Activated CD4-positive, alpha-beta T cell treated with anti-CD3 and anti-CD28 coated beads, Interleukin-2, amount 50 U/mL, for 48 hours (primary cell): Measurements from ENCODE around the gene GAB3.
A peak's percentile ranks its signal among the peaks of the same experiment; 100 is the strongest.

ENCODE experiments used
- DNase-seq, 2 experiments: peaks; one replicate each; pipeline ENCODE4 v3.0.0-alpha.2; 2020

GAB3 gene

DNA sequence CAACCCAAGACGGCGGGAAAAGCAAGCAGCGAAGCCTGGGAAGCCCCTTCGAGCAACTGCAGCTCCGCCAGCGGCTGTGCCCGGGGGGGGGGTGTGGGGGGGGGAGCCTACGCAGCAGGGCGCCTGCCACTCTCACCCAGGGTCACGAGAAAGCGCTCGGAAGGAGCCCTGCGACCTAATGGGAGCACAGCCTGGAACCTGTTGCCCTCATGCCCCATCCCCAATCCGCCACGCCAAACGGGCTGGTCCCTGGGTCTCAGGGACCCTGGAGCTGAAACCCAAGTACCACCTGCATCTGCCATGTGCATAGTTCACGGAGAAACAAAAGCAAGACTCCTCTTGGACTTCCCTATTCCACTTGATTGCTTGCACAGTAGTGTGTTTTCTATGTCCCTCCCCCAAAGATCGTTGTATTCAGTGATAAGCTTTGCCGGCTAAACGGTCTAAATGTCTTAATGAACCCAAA is 359 bp upstream of the GAB3 start:
- peak in 1 of 2 experiments; percentile 16 for DNase-seq

DNA sequence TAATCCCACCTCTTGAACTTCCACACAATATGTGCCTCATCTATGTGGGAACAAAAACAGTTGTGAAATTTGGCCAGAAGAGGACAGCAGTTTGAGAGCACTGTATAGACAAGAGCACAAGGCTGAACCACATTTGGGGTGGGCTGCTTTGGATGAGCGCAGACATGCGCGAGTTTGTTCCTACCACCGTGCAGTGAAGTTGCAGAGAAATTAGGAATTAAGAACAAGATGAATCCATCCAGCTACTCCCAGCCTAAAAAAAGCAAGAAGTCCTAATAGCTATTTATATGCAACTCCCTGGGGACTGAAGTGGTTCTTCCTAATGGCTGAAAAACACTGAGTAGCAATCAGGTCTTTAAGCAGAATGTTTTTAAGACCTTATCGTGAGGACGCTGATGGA is 1.0 kb downstream of the GAB3 start:
- no peak for DNase-seq

DNA sequence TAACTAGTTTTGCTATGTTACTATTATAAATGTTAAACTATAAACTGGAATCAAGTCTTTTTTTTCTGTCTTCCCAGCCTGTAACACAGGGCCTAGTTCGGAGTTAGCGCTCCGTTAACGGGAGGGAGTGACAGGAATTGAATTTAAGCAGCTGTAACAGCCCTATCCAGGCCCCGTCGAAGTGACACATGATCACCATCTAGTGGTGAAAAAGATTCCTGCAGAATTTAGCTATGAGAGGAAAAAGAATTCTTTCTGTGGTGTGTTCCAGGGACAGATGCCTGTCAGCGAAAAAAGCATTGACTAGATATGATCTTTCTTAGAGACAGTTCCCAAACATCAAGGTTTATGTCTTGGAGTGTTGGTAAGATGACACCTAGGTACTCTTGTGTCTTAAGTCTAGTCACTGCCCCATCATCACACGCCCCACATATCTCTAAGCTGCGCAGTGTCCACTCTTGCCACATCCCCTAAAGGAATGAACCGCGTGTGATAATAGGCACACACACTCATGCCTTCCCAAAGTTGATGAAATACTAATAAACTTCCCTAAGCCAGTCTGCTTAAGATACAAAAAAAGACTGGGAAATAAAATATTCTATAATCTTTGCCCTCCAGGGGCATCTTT is 2.1 kb downstream of the GAB3 start:
- DNase-seq: peak in 1 of 2 experiments; percentile 40

DNA sequence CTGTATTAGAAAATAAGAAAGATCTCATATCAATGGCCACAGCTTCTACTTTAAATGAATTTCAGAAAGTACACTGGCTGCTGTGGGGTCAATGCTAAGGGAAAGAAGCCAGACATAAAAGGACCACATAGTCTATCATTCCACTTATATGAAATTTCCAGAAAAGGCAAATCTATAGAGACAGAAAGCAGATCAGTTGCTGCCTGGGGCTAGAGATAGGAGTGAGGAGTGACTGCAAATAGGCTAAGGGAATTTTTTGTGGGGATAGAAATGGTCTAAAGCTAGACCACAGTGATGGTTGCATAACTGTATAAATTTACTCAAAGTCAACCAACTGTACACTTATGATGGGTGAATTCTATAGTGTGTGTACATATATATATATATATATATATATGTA is 8.3 kb downstream of the GAB3 start:
- no peak for DNase-seq

DNA sequence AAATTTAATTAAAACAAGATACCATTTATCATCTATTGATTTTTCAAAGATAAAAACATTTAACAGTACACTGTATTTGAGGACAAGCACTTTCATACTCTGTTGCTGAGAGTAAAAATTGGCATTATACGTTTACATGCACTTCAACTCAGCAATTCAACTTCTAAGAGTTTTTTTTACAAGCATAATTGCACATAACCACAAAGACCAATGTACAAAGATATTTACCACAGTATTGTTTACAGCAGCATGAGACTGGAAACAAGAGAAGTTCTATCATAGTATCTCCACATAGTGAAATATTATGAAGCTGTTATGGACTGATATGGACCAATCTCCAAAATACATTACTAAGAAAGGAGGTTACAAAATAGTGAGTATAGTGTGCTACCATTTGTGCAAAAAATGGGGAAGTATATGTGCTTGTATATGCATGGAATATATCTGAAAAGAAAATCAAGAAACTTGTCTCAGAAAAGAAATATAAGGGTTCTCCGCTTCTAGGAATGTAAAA is 10.9 kb downstream of the GAB3 start:
- DNase-seq: no peak

DNA sequence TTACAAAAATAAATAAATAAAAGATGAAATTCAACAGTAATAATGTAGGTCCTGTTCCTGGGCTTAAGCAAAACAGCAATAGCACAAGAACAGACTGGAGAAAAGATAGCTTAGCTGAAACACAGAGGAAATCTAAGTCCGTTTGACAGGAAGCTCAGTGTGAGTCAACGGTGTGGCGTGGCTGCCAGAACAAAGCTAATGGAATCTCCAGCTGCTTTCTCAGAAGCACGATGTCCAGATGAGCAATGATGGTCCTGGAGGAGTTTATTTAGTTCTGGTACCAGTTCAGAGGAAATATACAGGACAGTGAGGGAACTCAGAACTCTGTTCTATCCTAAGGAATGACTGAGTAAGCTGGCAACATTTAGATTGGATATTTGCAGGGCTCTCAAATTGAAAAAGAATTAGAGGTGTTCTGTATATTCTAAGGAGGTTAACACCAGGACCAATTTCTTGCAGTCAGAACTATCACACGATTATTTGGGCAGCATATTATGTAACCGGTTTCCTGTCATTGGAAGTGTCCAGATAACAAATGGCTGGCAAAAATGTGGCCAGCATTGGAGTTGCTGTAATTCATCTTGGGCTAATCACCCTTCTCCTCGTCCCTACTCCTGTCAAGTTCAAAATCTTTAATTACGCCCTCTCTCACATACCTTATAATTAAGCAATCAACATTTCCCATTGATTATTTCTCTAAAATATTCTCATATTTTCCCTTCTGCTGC is 12.7 kb downstream of the GAB3 start:
- no peak for DNase-seq

DNA sequence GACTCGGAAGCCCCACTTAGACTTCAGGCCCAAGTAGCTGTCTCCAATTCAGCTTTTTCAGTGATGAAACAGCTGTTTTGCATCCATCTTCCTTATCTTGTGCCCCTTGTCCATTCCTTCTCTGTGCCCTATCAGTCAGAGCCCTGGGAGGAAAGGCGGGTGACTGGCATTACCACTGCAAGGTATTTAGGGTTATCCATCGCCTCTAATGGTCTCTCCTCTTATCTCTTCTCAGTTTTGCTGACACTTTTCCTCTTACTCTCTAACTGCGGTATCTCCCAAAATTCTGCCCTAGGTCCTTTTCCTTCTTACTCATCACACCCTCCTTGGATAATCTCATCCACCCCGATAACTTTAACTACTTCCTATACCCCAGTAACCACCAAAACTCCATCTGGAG is 13.7 kb downstream of the GAB3 start:
- DNase-seq: no peak

DNA sequence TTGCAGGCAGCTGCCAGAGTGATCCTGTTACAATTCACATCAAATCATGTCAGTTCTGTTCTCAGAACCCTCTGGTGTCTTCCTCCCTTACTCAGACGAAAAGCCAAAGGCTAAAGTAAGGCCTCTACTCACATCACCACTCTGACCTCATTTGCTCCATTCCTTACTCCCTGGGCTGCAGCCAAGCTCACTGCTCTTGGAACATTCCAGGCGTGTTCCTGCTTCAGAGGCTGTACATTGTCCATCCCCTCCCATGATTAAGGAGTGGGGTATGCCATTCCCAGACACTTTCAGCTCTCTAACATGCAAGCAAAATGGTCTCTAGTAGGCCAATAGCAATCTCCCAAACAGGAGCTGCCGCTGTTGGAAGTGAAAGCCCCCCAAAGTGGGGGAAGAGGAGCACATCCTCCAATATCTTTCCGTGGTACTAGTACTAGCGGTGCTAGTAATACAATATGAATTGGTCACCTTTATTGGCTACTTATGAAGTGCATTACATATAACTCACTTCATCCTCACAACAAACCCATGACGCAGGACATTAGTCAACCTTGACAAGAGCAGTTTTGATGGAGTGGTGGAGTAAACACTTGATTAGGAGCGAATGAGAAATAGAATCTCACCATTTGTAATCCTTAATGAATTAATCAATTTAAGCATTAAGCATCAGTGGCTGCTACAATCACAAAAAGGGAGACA is 15.0 kb downstream of the GAB3 start:
- no peak for DNase-seq

DNA sequence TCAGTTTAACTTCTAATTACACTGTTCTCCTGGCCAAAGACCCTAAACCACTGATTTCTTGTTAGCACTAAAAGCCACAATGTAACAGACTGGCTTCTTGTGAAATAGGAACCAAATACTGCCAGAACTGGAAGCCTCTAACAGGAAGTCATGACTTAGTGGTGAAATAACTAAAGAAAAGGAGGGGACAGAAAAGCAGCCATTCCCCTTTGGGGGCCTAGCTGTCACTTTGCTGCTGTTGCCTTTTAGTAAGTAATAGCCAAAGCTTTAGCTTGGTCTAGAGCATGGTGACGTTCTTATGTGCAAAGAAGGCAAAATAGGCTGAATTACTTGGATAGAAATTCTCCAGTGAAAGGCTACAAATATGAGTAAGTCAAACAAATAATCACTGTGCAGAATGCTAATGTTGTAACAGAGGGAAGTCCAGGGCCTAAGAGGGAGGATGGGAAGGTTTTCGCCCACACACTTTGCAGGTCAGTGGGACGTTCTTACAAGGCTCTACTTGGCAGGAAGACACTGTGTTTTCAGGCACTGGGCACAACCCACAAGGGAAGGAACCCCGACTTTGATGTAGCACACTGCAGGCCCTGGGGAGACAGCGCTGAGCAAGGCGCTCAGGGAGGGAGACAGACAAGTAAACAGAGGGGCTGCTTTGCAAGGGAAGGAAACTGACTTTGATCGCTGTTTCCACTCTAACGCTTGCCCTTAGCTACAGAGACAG is 16.7 kb downstream of the GAB3 start:
- no peak for DNase-seq

DNA sequence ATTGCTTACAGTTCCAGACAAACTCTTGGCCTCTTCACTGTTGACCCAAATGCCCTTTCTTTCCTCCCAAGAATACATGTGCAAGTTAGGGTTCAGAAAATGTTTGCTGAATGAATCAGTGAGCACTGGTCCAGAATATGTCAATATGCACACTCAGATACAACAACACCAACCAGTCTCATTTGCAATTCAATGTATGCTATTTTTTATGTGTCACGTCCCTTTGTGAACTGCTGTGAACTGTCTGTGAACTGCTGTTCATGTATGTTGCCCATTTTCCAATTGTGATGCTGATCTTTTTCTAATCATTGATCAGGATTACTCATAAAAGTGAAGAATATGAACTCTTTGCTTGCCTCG is 17.8 kb downstream of the GAB3 start:
- DNase-seq: no peak

DNA sequence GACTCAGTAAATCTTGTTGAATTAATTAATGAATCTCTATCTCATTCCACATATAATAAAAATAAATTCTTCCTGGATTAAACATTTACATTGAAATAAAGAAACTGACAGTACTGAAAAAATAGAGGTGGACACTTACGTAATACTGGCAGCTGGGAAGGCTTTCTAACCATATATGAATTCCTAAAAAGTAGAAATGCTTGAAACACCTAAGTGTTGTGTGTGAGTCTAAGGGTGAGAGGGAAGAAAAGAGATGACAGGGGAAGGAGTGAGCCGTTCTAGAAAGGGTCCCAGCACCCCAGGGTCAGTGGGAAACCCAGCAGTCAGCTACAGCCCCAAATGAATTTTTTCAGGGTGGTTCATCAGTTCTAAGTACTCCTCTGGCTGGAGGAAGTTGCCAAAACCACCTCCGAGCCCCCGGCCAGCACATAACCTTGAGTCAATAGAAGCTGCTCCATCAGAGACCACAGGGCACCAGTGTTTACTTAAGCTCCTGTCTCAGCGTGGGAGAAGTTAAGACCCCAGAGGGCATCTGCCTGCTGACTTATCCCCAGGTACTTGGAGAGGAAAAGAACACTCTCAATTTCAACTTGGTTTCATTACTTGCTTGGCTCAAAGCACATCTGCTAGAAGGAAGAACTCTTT is 18.3 kb downstream of the GAB3 start:
- DNase-seq: no peak

DNA sequence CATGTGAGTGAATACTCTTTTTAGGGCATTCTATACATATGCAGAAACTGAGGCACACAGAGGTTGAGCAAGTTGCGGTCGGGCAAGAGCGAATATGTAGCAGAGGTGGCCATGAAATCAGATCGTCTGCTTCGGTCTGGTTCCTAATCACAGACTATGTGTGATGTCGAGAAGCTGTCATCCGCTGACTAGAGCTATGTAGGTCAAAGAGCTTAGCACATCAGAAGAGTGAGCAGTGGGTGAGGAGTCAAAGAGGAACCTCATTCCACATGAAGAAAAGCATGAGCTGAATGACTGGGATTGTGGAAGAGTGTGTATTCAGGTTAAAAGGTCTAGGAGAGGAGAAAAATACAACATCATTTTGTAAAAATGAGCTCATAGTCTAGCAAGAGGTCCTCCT is 19.0 kb downstream of the GAB3 start:
- DNase-seq: no peak

DNA sequence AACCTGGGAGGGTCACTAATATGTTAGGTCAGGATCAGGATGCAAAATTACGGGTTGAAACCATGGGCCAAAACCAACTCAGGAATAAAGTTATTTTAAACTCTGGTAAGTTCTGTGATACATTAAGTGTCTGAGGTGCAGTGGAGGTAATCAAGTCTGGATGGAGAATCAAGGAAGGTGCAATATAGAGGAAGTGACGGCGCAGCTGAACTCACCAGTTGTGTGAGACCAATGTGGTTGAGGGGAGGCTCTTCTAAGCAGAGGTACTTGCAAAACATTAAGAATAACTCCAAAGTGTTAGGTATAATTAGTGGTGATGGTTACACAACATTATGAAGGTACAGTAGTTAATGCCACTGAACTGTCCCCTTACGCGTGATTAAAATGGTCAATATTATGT is 19.7 kb downstream of the GAB3 start:
- no peak for DNase-seq

DNA sequence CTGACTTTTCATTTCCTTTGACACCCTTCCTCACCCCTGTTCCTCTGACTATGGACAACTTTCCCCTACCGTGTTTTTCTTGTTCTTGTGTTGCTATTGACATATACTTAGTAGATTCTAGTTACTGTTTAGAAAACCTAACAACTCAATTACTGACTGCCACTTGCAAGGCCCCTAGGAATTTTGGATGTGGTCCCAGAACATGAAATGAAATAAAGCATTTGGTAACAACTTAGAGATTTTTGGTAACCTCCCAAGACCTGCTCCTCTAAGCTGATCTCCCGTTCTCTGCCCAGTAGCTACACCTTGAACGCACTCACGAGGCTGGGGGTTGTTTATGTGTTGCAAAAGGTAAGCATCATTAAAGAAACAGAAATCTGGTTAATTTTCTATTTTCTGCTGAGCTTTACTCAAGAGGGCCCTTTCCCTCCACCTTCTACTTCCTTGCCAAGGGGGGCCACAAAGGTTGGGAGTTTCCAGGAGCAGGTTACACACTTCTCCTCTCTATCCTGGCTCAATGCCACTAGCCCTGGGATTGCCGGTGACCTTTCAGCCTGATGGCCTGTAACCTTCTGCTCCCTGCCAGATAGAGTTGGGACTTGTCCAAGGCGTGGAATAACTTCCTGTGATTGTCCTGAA is 20.5 kb downstream of the GAB3 start:
- DNase-seq: no peak

DNA sequence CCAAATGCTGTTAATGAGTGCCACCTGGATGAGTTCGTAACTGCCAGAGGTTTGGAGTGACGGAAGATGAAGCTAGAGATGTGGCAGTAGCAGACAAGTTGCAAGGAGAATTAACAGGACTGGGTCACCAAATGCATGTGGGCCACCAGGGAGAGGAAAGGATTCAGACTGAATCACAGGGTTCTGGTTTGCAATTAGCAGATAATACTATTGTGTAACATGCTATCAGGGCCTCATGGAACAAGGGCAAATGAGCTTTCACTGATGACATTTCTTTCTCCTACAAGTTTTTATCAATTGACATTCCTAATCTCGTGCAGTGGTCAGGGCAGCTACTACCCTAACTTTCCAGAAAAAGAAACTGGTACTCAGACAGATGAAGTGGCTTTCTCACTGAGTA is 21.4 kb downstream of the GAB3 start:
- DNase-seq: no peak

DNA sequence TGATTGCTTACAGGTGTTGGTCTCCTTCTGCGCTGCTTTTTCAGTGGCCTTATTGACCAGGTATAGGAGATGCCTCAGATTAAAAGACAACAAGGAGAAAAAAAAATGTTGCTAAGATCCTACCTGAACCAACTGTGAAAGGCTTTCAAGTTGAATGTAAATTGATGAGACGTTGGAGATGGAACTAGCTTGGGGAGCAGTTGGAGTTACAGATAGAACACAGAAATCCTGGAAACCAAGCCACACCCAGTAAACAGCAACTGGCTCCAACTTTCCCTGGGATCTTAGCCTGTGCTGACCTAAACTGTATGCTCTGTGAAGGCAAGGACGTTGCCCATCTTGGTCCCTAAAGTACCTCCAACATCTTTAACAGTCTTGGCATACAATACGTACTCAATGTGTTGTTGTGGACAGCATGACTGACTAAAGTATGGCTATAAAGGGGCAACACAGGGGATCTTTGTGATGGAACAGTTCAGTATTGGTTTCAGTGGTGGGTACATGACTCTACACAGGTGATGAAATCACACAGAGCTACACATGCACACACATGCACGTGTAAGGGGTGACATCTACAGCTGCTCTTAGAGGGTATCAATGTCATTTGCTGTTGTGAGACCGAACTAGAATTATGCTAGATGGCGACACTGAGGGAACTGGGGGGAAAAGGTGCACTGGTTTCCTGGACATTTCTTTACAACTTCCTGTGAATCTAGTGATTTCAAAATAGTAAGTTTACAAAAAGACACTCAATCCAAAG is 22.3 kb downstream of the GAB3 start:
- no peak for DNase-seq

DNA sequence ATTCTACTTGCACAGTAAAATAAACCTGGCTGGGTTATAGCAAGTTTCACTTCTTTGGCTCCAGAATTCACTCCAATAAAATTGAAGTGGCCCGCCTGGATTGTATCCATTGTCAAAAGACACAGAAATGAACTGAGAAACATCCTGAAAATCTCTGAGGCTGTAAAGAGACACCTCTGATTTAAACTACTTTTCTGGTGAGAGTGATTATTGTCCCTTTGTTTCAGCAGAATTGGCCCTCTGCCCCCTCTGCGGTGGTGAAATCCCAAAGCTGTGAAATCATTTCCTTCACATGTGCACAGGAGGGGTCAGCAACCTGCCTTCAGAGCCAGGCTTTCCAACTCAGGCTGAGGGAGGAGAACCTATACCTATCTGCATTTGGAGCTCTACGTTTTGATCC is 23.0 kb downstream of the GAB3 start:
- no peak for DNase-seq

DNA sequence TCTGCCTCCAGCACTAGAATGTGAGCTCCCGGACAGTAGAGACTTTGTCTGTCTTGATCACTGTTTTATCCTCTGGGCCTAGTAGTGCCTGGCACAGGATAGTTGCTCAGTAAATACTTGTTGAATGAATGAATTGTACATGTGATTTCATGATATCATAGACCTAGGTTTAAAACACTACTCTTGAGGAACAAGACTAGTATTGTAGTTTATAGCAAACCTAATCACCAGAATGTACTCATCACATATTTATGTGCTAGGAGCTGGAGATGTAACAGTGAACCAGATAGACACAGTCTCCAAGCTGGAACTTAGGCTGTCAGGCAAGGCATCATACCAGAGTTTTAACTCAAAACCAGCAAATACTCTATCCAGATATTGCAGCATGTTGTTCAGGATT is 23.5 kb downstream of the GAB3 start:
- no peak for DNase-seq

DNA sequence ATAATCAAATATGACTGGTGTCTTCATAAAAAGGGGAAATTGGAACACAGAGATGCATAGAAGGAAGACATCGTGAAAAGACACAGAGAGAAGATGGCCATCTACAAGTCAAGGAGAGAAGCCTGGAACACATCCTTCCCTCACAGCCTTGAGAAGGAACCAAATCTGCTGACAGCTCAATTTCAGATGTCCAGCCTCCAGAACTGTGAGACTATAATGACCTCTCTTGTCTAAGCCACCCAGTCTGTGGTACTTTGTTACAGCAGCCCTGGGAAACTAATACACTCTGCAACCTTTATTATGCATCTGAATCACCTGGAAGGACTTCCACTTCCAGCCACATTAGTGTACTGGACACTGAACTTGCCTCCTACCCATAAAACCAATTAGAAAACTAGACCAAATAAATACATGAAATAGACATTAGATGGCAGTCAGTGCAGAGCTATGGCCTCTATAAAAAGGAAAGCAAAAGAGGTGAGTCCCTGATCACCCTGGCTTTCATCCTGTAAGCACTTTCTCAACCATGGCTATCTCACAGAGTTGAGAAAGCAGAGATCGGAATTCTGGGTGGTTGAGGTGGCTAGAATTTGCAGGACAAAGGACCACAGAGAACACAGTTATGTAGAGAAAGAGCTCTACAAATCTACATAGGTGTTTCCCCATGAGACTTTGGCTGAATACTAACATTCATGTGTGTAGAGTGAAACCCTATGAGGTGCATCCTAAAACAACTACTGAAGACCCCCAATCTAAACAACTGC is 25.7 kb downstream of the GAB3 start:
- no peak for DNase-seq

DNA sequence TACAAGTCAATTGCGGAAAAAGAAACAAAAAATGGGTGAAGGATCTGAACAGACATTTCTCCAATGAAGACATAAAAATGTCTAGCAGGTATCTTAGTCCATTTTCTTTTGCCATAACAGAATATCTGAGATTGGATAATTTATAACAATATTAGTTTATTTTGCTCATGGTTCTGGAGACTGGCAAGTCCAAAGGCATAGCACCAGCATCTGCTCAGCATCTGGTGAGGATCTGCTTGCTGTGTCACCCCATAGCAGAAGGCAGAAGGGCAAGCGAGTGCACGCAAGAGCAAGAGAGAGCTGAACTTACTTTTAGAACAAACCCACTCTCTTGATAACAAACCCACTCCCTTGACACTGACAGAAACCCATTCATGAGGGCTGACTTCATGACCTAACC is 29.7 kb downstream of the GAB3 start:
- no peak for DNase-seq

DNA sequence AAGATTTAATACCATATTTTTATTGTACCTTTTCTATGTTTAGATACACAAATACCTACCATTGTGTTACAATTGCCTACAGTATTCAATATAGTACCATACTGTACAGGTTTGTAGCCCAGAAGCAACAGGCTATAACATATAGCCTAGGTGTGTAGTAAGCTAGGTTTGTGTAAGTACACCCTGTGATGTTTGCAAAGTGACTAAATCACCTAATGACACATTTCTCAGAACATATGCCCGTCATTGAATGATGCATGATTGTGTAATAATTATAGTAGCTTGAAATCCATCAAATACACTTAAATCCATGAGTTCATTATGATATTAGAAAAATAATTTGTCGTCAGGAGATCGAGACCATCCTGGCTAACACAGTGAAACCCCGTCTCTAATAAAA is 30.8 kb downstream of the GAB3 start:
- no peak for DNase-seq
